Subcutaneous preadipocyte (primary cell): Measurements from ENCODE around the gene CEBPG. TPM values are rescaled to one million over a fixed set of nuclear protein-coding genes. Genes with fewer than 3 reads are reported as not detected.

ENCODE experiments used
- total RNA-seq: library from RNA; depleted of rRNA; stranded (reverse); fragments of >200 nt; gene quantifications from 2 replicates; pipeline ENCODE4 v1.2.3, GENCODE V29; 2012

CEBPG gene
- total RNA-seq, result 10.7 and 17.4 TPM in 2 replicates

GRCh38 chr19:33373453-33374235 lies at the start of gene CEBPG:
CEBPG (plus strand) TSS chr19:33373709; CDS start chr19:33379240, 5,531 bp downstream.

Other genes with a start within 250 kb of the CEBPG start
- gene WDR88, start 241.6 kb upstream of the CEBPG start, total RNA-seq, result not detected in 2 replicates
- 31.1 and 35.6 TPM in 2 replicates for gene LRP3, start 179.4 kb upstream of the CEBPG start, total RNA-seq
- gene SLC7A10, start 147.9 kb upstream of the CEBPG start, total RNA-seq, result not detected in 2 replicates
- gene CEBPA, start 71.2 kb upstream of the CEBPG start, total RNA-seq, result 0.37 and 0.39 TPM in 2 replicates
- 49.3 and 57.3 TPM in 2 replicates for gene PEPD, start 148.1 kb downstream of the CEBPG start, total RNA-seq
- gene CHST8, start 248.2 kb downstream of the CEBPG start, total RNA-seq, result under 0.01 TPM in 1 of 2 replicates, not detected in the other